ENCODE results near the gene RIPK4.

RIPK4 gene

DNA sequence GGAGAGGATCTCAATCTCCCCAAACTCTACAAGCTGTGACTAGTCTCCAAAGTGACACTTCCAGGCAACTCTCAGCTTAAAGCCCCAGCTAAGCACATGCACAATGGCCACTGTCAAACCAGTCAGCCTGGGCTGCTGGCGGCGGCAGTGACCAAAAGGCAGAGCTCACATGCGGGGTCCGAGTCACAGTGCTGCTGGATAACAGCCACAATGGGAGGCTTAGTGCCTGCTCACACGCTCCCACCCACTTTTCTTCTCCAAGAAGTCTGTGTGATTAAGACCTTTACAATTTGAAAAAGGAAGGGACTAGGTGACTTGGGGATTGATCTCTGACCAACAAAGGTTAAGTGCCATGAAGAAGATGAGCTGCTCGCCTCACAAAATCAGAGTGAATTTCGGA lies 16.8 kb downstream of the RIPK4 start:
- TF ChIP-seq, protein P1, sequence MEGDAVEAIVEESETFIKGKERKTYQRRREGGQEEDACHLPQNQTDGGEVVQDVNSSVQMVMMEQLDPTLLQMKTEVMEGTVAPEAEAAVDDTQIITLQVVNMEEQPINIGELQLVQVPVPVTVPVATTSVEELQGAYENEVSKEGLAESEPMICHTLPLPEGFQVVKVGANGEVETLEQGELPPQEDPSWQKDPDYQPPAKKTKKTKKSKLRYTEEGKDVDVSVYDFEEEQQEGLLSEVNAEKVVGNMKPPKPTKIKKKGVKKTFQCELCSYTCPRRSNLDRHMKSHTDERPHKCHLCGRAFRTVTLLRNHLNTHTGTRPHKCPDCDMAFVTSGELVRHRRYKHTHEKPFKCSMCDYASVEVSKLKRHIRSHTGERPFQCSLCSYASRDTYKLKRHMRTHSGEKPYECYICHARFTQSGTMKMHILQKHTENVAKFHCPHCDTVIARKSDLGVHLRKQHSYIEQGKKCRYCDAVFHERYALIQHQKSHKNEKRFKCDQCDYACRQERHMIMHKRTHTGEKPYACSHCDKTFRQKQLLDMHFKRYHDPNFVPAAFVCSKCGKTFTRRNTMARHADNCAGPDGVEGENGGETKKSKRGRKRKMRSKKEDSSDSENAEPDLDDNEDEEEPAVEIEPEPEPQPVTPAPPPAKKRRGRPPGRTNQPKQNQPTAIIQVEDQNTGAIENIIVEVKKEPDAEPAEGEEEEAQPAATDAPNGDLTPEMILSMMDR (IDR thresholded peaks at IDR 0.05; ENCODE audit: insufficient read depth, low read depth, low read length, missing control alignments), result no peak
- DNase-seq (ENCODE audit: low read depth), result no peak
- H3K4me3 ChIP-seq (ENCODE audit: low read depth, low read length), result no peak overlapping the region

DNA sequence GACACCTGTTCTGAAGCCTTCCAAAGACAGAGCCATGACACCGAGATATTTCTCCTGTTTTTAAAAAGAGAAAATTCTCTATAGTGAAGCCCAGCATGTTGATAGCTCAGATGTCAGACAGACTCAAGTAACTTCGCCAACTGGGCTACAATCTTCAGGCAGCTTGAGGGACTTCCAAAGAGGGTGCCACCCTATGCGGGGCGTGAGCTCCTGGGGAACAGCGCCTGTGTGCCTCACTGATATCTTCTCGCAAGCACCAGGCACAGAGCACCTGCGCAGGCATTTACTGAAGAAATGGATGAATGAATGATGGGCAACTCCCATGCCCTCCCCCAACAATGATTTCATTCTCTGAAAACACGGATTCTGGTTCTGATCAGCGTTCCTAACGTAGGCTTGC lies 17.6 kb downstream of the RIPK4 start:
- DNase-seq (ENCODE audit: low read depth), result no peak
- no peak overlapping the region for H3K4me3 ChIP-seq (ENCODE audit: low read depth, low read length)
- TF ChIP-seq, protein P1 (IDR thresholded peaks at IDR 0.05; ENCODE audit: insufficient read depth, low read depth, low read length, missing control alignments), result no peak

DNA sequence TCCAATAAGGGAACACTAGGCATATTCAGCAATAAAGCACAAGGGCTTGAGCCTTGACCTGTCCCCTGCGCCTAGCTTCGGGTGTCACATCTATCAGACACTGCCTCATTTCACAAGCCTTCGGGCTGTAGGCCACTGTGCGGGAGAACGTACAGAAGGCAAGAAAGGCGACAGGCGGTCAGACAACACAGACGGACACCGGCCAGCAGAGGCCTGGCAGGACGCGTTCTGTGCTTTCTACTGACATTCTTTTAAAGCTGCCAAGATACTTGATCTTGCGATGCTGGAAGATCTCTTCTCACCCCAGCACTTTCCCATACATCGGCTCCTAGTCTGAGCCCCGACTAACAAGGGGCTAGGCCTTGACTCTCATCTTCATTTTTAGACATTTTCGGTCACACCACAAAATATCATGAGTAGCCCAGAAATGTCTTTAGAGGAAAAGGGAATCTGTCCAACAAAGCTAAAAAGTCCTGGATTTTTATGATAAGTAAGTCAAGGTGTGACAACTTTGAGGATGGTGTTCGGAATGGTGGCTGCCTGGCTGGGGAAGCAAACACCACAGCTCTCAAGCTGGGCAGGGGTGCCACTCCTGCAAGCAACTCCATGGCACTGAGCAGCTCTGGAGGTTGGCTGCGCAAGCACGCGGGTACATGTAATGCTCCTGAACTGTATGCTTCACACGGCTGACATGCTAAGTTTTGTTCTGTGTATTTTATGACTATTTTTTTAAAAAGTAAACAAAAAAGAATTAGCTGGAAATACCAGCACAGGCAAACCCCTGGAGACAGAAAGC lies 18.7 kb downstream of the RIPK4 start:
- H3K4me3 ChIP-seq (ENCODE audit: low read depth, low read length), result no peak overlapping the region
- TF ChIP-seq, protein P1 (IDR thresholded peaks at IDR 0.05; ENCODE audit: insufficient read depth, low read depth, low read length, missing control alignments), result no peak
- no peak for DNase-seq (ENCODE audit: low read depth)

DNA sequence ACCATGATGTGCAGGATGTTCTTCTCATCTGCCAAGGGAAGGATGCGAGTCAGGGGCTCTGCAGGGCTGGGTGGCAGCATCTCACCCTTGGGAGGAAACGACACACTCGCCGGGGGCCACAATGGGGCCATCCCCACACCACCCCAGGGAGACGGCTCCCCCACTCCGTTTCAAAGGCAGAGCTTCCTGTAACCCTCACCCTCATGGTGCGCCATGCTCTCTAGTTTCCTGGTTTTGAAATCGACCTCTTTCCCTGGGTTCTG lies 20.2 kb downstream of the RIPK4 start:
- DNase-seq (ENCODE audit: low read depth), result no peak
- TF ChIP-seq, protein P1 (IDR thresholded peaks at IDR 0.05; ENCODE audit: insufficient read depth, low read depth, low read length, missing control alignments), result no peak
- H3K4me3 ChIP-seq (ENCODE audit: low read depth, low read length), result no peak overlapping the region

DNA sequence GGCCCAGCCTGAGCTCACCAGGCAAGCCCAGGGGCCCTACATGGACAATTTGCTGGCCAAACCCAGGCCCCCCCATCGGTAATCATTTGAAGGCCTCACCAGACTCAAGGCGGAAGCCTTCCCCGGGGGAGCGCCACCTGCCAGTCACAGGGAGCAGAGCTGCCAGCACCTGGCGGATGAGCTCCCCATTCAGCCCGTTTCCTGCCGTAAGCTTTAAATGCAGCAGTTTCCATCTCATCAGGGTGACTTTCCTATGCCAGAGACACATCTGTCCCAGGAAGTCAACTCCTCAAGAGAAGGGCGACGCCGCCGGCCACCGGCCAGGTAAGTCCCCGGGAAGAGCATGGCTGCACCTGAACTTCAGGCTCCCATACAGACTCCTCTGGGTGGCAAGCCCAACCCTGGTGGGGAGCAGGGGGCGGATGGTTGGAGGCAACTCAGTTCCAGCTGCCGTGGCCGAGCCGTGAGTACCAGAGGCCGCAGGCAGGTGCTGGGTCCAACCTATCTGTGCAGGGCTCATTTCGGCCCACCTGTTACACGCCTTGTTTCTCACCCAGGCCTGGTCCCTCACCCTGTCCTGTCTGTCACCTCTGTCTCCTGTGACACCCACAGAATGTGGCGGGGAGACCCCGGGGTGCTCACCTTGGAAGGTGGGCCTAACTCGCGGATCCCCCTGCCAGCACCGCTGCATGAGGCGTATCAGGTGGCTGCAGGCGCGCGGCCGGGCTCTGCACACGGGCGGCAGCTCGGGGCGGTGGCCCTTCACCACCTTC lies 20.7 kb downstream of the RIPK4 start:
- TF ChIP-seq, protein P1 (IDR thresholded peaks at IDR 0.05; ENCODE audit: insufficient read depth, low read depth, low read length, missing control alignments), result no peak
- DNase-seq (ENCODE audit: low read depth), result no peak
- H3K4me3 ChIP-seq (ENCODE audit: low read depth, low read length), result no peak overlapping the region

DNA sequence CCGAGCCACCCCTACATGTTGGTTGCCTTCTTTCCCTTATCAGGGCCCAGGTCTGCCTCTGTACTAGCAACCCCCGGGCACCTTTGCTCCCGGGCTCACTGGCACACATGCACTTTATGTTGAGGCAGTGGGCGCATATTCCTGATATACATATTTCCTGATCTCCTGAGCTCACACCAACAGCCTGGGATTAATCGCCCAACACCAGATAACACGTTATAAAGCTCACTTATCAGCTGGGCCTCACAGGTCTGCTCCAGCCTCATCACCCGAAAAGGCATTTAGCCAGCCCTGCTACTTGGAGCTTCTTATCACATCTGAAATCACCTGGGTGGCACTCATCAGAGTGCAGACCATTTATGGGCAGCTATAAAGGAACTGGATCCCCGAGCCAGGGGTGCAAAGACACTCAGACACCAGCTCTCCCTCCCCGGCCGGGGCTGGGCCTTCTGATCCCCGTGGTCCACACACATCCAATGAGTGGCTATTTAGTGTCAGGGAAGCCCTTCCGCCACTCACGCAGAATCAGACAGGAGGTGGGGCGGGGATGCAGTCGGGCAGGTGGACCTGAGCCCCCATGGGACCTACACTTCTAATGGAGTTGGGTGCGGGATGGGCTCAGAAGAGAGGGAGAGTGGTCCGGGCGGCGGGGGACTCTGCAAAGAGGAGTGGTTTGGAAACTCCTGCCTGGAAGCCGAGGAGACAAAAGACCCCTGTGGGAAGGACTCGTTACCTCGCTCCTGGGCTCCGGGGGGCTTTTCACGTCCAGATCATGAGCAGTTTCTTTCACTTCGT lies 21.6 kb downstream of the RIPK4 start:
- no peak overlapping the region for H3K4me3 ChIP-seq (ENCODE audit: low read depth, low read length)
- DNase-seq (ENCODE audit: low read depth), result no peak
- TF ChIP-seq, protein P1 (IDR thresholded peaks at IDR 0.05; ENCODE audit: insufficient read depth, low read depth, low read length, missing control alignments), result no peak

Measured in GM12865 (cell line).